Measurements from ENCODE around the gene ZNRD2. TPM values are rescaled to one million over a fixed set of nuclear protein-coding genes. Genes with fewer than 3 reads are reported as not detected.

ZNRD2 gene
- total RNA-seq, 1 experiment from 2014 or later: 126 TPM

- CTCF ChIA-PET: no interaction called here
Observed at GRCh38 chr11:65574811-65575567, 4.7 kb downstream of the ZNRD2 start.

GRCh38 chr11:65575568-65576231 is 5.4 kb downstream of the ZNRD2 start, which contains the start of gene EHBP1L1:
TSS of gene EHBP1L1 (plus strand) at chr11:65576053. CDS start at chr11:65576303, 250 bp downstream.
- DNase-seq: peak; percentile 70
- POLR2A ChIA-PET (ENCODE audit: unreplicated experiment): no interaction called here
- CTCF ChIA-PET: interaction anchor here (0.6 kb wide), 2 partner anchors 29 to 446 kb away, joined by 4 read pairs; no protein-coding TSS in a partner anchor
- intact Hi-C loops (cut with micrococcal nuclease): loop anchor here (2.0 kb wide), 1 partner anchor 39 kb away; the partner anchor contains the start of genes MAP3K11 and PCNX3
- Histone ChIP-seq H4K20me1 (ENCODE audit: low read length) (peaks cover 5% of the 10 kb centered on the region), H3K4me2 (ENCODE audit: low read length) (peak within 1 kb of the TSS; percentile 91), H3K4me3 (ENCODE audit: low read length) (peak within 1 kb of the TSS; percentile 75), H3K9ac (ENCODE audit: low read length) (peak within 1 kb of the TSS; percentile 76), H3K9me3 (ENCODE audit: low read length) (no peaks in the 10 kb centered on the region), H3K79me2 (ENCODE audit: low read length) (peaks cover 42% of the 10 kb centered on the region), H3F3A (ENCODE audit: low read length, unreplicated experiment) (peaks cover 4% of the 10 kb centered on the region), H2AFZ (ENCODE audit: low read length) (peak within 1 kb of the TSS; percentile 64), H3K4me1 (ENCODE audit: insufficient read depth, low read length) (peaks cover 55% of the 10 kb centered on the region), H3K27me3 (ENCODE audit: low read length) (no peaks in the 10 kb centered on the region), H3K27ac (ENCODE audit: low read length) (peak within 1 kb of the TSS; percentile 65), H3K36me3 (ENCODE audit: low read depth, low read length) (no peaks in the 10 kb centered on the region; the same call in 1 of the 2 replicates), H3K9me2 (replicated peaks; ENCODE audit: low read length) (no peaks in the 10 kb centered on the region)
- ATAC-seq: peak; percentile 11
- TF ChIP-seq EZH2 (IDR thresholded peaks at IDR 0.05; ENCODE audit: low read length, unreplicated experiment): no peak
- TF ChIP-seq CTCF (conservative IDR thresholded peaks at IDR 0.05; ENCODE audit: low read depth, low read length): no peak
- TF ChIP-seq EZH2phosphoT487 (IDR thresholded peaks at IDR 0.05; ENCODE audit: borderline replicate concordance, low read length): no peak
- no TSS peak for BruUV-seq (replicated peaks)

More at GRCh38 chr11:65574811-65575567, 4.7 kb downstream of the ZNRD2 start:
- H3K9ac ChIP-seq (ENCODE audit: low read length): peak overlapping the region; percentile 20; the same call in 1 of the 2 replicates
- no peaks in the 10 kb centered on the region for H3K9me2 ChIP-seq (replicated peaks; ENCODE audit: low read length)
- H3F3A ChIP-seq (ENCODE audit: low read length, unreplicated experiment): peaks cover 4% of the 10 kb centered on the region
- H3K27me3 ChIP-seq (ENCODE audit: low read length): no peaks in the 10 kb centered on the region
- H2AFZ ChIP-seq (ENCODE audit: low read length): peak overlapping the region; percentile 64
- H4K20me1 ChIP-seq (ENCODE audit: low read length): peaks cover 5% of the 10 kb centered on the region
- peak overlapping the region; percentile 66 for H3K4me3 ChIP-seq (ENCODE audit: low read length)
- H3K36me3 ChIP-seq (ENCODE audit: low read depth, low read length): no peaks in the 10 kb centered on the region
- TSS peak; percentile 85 for BruUV-seq (replicated peaks)
- peaks cover 46% of the 10 kb centered on the region for H3K79me2 ChIP-seq (ENCODE audit: low read length)
- H3K4me1 ChIP-seq (ENCODE audit: insufficient read depth, low read length): peaks cover 55% of the 10 kb centered on the region
- ATAC-seq: no peak
- H3K4me2 ChIP-seq (ENCODE audit: low read length): peak overlapping the region; percentile 84
- intact Hi-C loops (cut with micrococcal nuclease): no loop called here
- TF ChIP-seq EZH2phosphoT487 (IDR thresholded peaks at IDR 0.05; ENCODE audit: borderline replicate concordance, low read length): no peak
- TF ChIP-seq EZH2 (IDR thresholded peaks at IDR 0.05; ENCODE audit: low read length, unreplicated experiment): no peak
- TF ChIP-seq CTCF (conservative IDR thresholded peaks at IDR 0.05; ENCODE audit: low read depth, low read length): no peak
- peak overlapping the region; percentile 40 for H3K27ac ChIP-seq (ENCODE audit: low read length)
- POLR2A ChIA-PET (ENCODE audit: unreplicated experiment): no interaction called here
- H3K9me3 ChIP-seq (ENCODE audit: low read length): no peaks in the 10 kb centered on the region
- DNase-seq: peak; percentile 44
